Uterus (tissue), 4 donors: ENCODE data around the gene GRIK5. TPM values are rescaled to one million over a fixed set of nuclear protein-coding genes. Genes with fewer than 3 reads are reported as not detected.

Experiments used
- DNase-seq, 2 donors: peaks; one replicate each; pipeline ENCODE4 v3.0.0-alpha.2; 2019 to 2020
- H3K27ac ChIP-seq, 2 donors: fragments of 200-600 bp; sonication (generic); 1 replicate in 1 of 2; 2 replicates in 1 of 2; pipeline ENCODE4 v1.5.1; 2016 to 2018
- H3K27me3 ChIP-seq, 2 donors: fragments of 200-600 bp; sonication (generic); one replicate each; pipeline ENCODE4 v1.5.1; 2018 to 2019; ENCODE audit warnings: control low read depth in 1 of 2
- H3K36me3 ChIP-seq, 2 donors: fragments of 200-600 bp; sonication (generic); one replicate each; pipeline ENCODE4 v1.5.1; 2019; ENCODE audit warnings: control low read depth in 1 of 2
- H3K4me1 ChIP-seq, 2 donors: fragments of 200-600 bp; sonication (generic); one replicate each; pipeline ENCODE4 v1.5.1; 2018 to 2019; ENCODE audit warnings: control low read depth in 1 of 2
- H3K4me3 ChIP-seq, 2 donors: fragments of 200-600 bp; sonication (generic); 1 replicate in 1 of 2; 2 replicates in 1 of 2; pipeline ENCODE4 v1.5.1; 2018 to 2019; ENCODE audit warnings: mild to moderate bottlenecking in 1 of 2
- H3K9me3 ChIP-seq, 2 donors: fragments of 200-600 bp; sonication (generic); one replicate each; pipeline ENCODE4 v1.5.1; 2019; ENCODE audit warnings: control low read depth in 1 of 2
- POLR2A ChIP-seq, 2 donors: fragments of 450-650 bp; IDR thresholded peaks; one replicate each; pipeline ENCODE4 v1.6.1; 2016; ENCODE audit warnings: antibody characterized with exemption in 2 of 2, mild to moderate bottlenecking in 1 of 2, moderate library complexity in 1 of 2
- intact Hi-C: fragments of 100-400 bp; cut with DNase I; formaldehyde crosslinking; loops from one replicate; pipeline ENCODE4 v1.15.1; 2023; ENCODE audit warnings: low total_unique reads
- total RNA-seq, 4 donors: library from RNA; depleted of rRNA in 3 of 4; stranded (reverse); fragments of >200 nt in 3 of 4; gene quantifications; one replicate each; pipeline versions ENCODE4 v1.1.0 to v1.2.4, GENCODE V29; 2014 to 2023
- TF ChIP-seq, protein P1 (sequence below), 4 experiments: fragments of 200-600 bp in 2 of 4; fragments of 450-650 bp in 2 of 4; sonication (generic) in 2 of 4; IDR thresholded peaks; one replicate each; pipeline ENCODE4 v1.5.1; 2016 to 2019; ENCODE audit warnings: antibody characterized with exemption in 4 of 4, mild to moderate bottlenecking in 2 of 4, moderate library complexity in 1 of 4
- donor health status: DM: yes; HTN: yes; CAD: no.

Gene GRIK5
- total RNA-seq, 4 donors from 2014 or later: 5.6 to 17.8 (median 7.0) TPM; not detected in 1

DNA sequence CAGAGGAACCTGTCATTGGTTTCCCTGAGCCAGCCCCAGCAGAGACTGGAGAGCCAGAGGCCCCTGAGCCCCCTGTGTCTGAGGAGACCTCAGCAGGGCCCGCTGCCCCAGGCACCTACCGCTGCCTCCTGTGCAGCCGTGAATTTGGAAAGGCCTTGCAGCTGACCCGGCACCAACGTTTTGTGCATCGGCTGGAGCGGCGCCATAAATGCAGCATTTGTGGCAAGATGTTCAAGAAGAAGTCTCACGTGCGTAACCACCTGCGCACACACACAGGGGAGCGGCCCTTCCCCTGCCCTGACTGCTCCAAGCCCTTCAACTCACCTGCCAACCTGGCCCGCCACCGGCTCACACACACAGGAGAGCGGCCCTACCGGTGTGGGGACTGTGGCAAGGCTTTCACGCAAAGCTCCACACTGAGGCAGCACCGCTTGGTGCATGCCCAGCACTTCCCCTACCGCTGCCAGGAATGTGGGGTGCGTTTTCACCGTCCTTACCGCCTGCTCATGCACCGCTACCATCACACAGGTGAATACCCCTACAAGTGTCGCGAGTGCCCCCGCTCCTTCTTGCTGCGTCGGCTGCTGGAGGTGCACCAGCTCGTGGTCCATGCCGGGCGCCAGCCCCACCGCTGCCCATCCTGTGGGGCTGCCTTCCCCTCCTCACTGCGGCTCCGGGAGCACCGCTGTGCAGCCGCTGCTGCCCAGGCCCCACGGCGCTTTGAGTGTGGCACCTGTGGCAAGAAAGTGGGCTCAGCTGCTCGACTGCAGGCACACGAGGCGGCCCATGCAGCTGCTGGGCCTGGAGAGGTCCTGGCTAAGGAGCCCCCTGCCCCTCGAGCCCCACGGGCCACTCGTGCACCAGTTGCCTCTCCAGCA lies 10.1 kb upstream of the GRIK5 start:
- Histone ChIP-seq H3K4me1 (peaks cover 0 to 7% of the 10 kb centered on the region in 2 donors), H3K36me3 (no peaks in the 10 kb centered on the region), H3K27me3 (no peaks in the 10 kb centered on the region), H3K27ac (no peak overlapping the region), H3K9me3 (no peaks in the 10 kb centered on the region), H3K4me3 (no peak overlapping the region)
- intact Hi-C loops: no loop called here
- TF ChIP-seq, protein P1, sequence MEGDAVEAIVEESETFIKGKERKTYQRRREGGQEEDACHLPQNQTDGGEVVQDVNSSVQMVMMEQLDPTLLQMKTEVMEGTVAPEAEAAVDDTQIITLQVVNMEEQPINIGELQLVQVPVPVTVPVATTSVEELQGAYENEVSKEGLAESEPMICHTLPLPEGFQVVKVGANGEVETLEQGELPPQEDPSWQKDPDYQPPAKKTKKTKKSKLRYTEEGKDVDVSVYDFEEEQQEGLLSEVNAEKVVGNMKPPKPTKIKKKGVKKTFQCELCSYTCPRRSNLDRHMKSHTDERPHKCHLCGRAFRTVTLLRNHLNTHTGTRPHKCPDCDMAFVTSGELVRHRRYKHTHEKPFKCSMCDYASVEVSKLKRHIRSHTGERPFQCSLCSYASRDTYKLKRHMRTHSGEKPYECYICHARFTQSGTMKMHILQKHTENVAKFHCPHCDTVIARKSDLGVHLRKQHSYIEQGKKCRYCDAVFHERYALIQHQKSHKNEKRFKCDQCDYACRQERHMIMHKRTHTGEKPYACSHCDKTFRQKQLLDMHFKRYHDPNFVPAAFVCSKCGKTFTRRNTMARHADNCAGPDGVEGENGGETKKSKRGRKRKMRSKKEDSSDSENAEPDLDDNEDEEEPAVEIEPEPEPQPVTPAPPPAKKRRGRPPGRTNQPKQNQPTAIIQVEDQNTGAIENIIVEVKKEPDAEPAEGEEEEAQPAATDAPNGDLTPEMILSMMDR (IDR thresholded peaks at IDR 0.05): no peak
- TF ChIP-seq POLR2A (IDR thresholded peaks at IDR 0.05): no peak
- no peak for DNase-seq

DNA sequence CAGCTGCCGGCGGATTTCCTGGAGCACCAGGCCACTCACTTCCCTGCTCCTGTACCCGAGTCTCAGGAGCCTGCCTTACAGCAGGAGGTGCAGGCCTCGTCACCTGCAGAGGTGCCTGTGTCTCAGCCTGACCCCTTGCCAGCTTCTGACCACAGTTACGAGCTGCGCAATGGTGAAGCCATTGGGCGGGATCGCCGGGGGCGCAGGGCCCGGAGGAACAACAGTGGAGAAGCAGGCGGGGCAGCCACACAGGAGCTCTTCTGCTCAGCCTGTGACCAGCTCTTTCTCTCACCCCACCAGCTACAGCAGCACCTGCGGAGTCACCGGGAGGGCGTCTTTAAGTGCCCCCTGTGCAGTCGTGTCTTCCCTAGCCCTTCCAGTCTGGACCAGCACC lies 9.3 kb upstream of the GRIK5 start:
- H3K36me3 ChIP-seq: no peaks in the 10 kb centered on the region

DNA sequence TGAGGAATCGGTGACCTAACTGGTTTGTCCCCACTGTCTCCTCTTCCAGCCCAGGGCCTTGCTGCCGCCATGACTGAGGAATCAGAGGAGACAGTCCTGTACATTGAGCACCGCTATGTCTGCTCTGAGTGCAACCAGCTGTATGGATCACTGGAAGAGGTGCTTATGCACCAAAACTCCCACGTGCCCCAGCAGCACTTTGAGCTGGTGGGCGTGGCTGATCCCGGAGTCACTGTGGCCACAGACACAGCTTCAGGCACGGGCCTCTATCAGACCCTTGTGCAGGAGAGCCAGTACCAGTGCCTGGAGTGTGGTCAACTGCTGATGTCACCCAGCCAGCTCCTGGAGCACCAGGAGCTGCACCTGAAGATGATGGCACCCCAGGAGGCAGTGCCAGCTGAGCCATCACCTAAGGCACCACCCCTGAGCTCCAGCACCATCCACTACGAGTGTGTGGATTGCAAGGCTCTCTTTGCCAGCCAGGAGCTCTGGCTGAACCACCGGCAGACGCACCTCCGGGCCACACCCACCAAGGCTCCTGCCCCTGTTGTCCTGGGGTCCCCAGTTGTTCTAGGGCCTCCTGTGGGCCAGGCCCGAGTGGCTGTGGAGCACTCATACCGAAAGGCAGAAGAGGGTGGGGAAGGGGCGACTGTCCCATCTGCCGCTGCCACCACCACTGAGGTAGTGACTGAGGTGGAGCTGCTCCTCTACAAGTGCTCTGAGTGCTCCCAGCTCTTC lies 8.7 kb upstream of the GRIK5 start:
- no peak overlapping the region for H3K27ac ChIP-seq
- H3K9me3 ChIP-seq: no peaks in the 10 kb centered on the region
- peaks cover 0 to 7% of the 10 kb centered on the region in 2 donors for H3K4me1 ChIP-seq
- intact Hi-C loops: no loop called here
- DNase-seq: no peak
- no peaks in the 10 kb centered on the region for H3K27me3 ChIP-seq
- no peak overlapping the region for H3K4me3 ChIP-seq
- H3K36me3 ChIP-seq: no peaks in the 10 kb centered on the region
- TF ChIP-seq, protein P1 (IDR thresholded peaks at IDR 0.05): no peak
- no peak for TF ChIP-seq POLR2A (IDR thresholded peaks at IDR 0.05)

More for the DNA sequence above, 9.3 kb upstream of the GRIK5 start:
- Histone ChIP-seq H3K27ac (no peak overlapping the region), H3K27me3 (no peaks in the 10 kb centered on the region), H3K4me1 (peaks cover 0 to 7% of the 10 kb centered on the region in 2 donors), H3K4me3 (no peak overlapping the region), H3K9me3 (no peaks in the 10 kb centered on the region)
- TF ChIP-seq, protein P1 (IDR thresholded peaks at IDR 0.05): no peak
- TF ChIP-seq POLR2A (IDR thresholded peaks at IDR 0.05): no peak
- intact Hi-C loops: no loop called here
- no peak for DNase-seq

DNA sequence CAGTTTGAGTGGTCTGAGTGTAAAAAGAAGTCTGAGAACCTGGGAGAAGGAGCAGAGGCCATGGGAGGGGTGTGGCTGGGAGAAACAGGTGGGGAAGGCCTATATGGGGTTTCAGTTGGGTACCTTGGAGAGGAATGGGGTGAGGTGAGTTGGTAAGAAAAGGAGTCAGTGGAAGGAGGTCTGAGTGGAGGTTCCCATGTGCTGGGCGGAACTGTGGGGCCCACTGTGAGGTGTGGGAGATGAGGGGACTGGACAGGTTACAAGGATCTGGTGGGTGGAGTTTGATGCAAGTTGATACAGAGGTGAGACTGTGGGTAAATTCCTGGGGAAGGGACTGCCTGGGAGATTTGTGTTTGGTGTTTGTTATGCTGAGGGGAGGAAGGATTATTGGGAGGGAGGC lies 8.1 kb upstream of the GRIK5 start:
- no peak for TF ChIP-seq POLR2A (IDR thresholded peaks at IDR 0.05)
- TF ChIP-seq, protein P1 (IDR thresholded peaks at IDR 0.05): no peak
- H3K36me3 ChIP-seq: no peaks in the 10 kb centered on the region
- intact Hi-C loops: no loop called here
- no peak overlapping the region for H3K4me3 ChIP-seq
- H3K4me1 ChIP-seq: peaks cover 0 to 7% of the 10 kb centered on the region in 2 donors
- no peaks in the 10 kb centered on the region for H3K9me3 ChIP-seq
- DNase-seq: no peak
- no peaks in the 10 kb centered on the region for H3K27me3 ChIP-seq
- H3K27ac ChIP-seq: no peak overlapping the region
